NCI-H446 (cell line): ENCODE measurements around the gene OCEL1.

Experiments used
- DNase-seq, 2 experiments: peaks; one replicate each; lab custom pipeline; 2025; lab: John Stamatoyannopoulos, UW

OCEL1 gene

GRCh38 chr19:17210296-17210695 lies 15.7 kb upstream of the OCEL1 start:
- no peak for DNase-seq

- DNase-seq = no peak
Measured at GRCh38 chr19:17211547-17212446, 14.2 kb upstream of the OCEL1 start.

GRCh38 chr19:17213334-17213733 lies 12.7 kb upstream of the OCEL1 start:
- no peak for DNase-seq

- no peak for DNase-seq
Measured at GRCh38 chr19:17214508-17215126, 11.4 kb upstream of the OCEL1 start.

GRCh38 chr19:17215127-17215971 lies 10.7 kb upstream of the OCEL1 start, which contains the start of gene USE1:
USE1 (plus strand) TSS chr19:17215357; CDS start chr19:17215406, 49 bp downstream.
- DNase-seq = peak; percentile 88 to 94

- no peak for DNase-seq
Measured at GRCh38 chr19:17216058-17216670, 9.9 kb upstream of the OCEL1 start.

GRCh38 chr19:17219286-17219685 lies 6.7 kb upstream of the OCEL1 start:
- no peak for DNase-seq

- no peak for DNase-seq
Measured at GRCh38 chr19:17220207-17220758, 5.7 kb upstream of the OCEL1 start.

- no peak for DNase-seq
Measured at GRCh38 chr19:17225053-17225452, 973 bp upstream of the OCEL1 start.

GRCh38 chr19:17227798-17228367 lies 1.9 kb downstream of the OCEL1 start:
- DNase-seq = no peak

- DNase-seq = no peak
Measured at GRCh38 chr19:17229890-17230289, 3.9 kb downstream of the OCEL1 start.

- no peak for DNase-seq
Measured at GRCh38 chr19:17232258-17232657, 6.2 kb downstream of the OCEL1 start.

GRCh38 chr19:17234911-17235299 lies 8.9 kb downstream of the OCEL1 start:
- peak; percentile 32 to 54 for DNase-seq

- DNase-seq = peak in 1 of 2 experiments; percentile 63
Measured at GRCh38 chr19:17235300-17235970, 9.4 kb downstream of the OCEL1 start.

GRCh38 chr19:17235971-17236777 lies 10.1 kb downstream of the OCEL1 start:
- DNase-seq = peak; percentile 12 to 63

- no peak for DNase-seq
Measured at GRCh38 chr19:17236811-17237543, 11.0 kb downstream of the OCEL1 start.

GRCh38 chr19:17237747-17238706 lies 12.0 kb downstream of the OCEL1 start:
- DNase-seq = no peak
